GM12873 (cell line): Measurements from ENCODE around the gene ANAPC10.

ENCODE experiments used
- TF ChIP-seq, protein P1 (sequence below): IDR thresholded peaks from 2 replicates; pipeline ENCODE4 v1.5.1; 2012; ENCODE audit warnings: low read depth, mild to moderate bottlenecking, moderate library complexity, low read length, control low read depth; ENCODE audit not compliant: insufficient read depth; ENCODE audit errors: missing control alignments

The ANAPC10 gene

DNA sequence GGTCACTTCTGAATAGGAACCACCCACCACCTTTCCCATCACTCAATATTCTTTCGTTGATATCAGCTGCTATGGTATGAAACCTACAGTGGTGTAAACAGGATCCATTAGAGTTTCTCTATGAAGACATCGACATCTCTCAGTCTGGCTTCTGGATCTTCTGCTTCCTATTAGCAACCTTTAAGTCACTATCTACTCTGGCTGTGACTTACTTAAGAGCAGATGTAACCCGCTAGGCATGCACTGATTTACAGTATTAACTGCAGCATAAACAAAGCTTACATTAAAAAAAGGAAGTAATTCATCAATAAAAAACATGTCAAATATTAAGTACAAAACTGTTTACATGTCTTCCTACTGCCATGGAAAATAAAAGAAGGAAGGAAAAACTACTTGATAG, 96.4 kb downstream of the ANAPC10 start:
- TF ChIP-seq, protein P1, sequence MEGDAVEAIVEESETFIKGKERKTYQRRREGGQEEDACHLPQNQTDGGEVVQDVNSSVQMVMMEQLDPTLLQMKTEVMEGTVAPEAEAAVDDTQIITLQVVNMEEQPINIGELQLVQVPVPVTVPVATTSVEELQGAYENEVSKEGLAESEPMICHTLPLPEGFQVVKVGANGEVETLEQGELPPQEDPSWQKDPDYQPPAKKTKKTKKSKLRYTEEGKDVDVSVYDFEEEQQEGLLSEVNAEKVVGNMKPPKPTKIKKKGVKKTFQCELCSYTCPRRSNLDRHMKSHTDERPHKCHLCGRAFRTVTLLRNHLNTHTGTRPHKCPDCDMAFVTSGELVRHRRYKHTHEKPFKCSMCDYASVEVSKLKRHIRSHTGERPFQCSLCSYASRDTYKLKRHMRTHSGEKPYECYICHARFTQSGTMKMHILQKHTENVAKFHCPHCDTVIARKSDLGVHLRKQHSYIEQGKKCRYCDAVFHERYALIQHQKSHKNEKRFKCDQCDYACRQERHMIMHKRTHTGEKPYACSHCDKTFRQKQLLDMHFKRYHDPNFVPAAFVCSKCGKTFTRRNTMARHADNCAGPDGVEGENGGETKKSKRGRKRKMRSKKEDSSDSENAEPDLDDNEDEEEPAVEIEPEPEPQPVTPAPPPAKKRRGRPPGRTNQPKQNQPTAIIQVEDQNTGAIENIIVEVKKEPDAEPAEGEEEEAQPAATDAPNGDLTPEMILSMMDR = no peak

DNA sequence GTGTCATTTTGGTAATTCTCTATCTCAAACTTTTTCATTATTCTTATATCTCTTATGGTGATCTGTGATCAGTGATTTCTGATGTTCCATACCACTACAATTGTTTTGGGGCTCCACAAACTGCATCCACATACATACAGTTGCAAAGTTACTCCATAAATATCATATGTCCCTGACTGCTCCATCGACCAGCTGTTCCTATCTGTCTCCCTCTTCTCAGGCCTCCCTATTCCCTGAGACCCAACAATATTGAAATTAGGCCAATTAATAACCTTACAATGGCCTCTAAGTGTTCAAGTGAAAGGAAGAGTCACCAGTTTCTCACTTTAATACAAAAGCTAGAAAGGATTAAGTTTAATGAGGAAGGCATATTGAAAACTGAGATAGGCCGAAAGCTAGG, 108.7 kb downstream of the ANAPC10 start:
- TF ChIP-seq, protein P1 = no peak

DNA sequence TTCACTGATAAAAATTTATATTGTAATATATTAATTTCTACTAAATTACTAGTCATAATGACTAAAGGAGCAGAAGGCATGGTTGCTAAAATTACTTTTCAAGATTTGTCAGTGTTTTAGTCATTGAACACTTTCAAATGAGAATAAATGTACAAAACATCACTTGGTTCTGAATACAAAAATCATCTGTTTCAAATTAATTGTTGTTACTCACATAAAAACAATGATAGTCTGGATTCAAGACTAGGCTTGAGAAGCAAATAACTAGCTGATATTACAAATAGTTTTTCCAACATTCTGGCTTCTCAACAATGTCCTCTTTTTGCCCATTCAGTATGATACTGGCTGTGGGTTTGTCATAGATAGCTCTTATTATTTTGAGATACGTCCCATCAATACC, 112.5 kb downstream of the ANAPC10 start:
- TF ChIP-seq, protein P1 = no peak

DNA sequence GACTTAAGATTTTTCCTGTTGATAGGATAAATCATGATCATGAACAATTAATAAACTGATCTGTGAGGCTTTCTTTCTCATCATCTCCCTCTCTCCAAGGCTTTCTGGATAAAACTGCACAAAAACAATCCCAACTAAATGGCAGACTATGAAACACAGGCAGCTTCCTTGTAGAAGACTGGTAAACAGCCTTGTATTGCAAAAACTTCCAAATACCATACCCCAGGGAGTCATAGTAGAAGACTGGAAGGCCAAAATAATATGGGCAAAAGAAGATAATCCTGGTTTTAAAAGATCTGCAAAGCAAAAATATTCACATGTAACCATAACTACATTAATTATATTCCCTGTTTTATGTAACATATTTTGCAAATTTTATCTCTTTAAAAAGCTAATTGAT, 113.0 kb downstream of the ANAPC10 start:
- TF ChIP-seq, protein P1 = no peak

DNA sequence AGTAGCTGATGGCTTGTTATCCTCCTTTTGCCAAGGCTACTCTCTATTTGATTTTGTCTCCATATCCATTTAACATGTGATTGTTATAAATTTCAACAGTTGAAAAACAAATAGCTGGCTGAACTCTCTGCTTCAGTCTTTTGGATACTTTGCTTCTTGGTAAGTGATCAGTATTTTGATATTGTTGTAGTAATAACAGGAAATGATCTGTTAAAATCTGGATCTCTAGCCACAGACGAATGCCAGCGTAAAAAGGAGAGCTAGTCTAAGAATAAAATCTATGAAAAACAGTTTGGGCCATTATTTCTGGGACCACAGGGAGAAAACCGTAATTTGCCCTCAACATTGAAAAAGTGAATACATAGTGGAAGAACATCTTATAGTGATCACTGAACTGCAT, 113.8 kb downstream of the ANAPC10 start:
- TF ChIP-seq, protein P1 = no peak

DNA sequence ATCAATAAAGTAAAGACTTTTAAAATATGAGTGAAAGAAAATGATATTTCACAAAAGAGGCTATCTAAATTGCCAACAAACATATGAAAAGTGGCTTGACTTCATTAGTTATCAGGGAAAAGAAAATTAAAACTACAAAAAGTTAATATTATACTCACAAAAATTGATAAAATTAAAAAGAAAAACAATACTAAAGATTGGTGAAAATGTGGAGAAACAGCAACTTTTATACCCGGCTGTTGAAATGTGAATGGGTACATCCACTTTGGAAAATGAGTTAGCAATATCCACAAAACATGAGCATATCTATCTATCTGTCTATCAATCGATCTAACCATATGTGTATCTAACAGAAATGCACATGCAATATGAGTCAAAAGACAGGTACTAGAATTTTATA, 122.3 kb downstream of the ANAPC10 start:
- TF ChIP-seq, protein P1 = no peak

- TF ChIP-seq, protein P1 = no peak
These were observed 127.4 kb downstream of the ANAPC10 start for GRCh38 chr4:144970597-144970996.
